GM19351 (cell line): ENCODE data around the gene CPXM2.

Experiments
- ATAC-seq: cut with Tn5 transposase; IDR thresholded peaks from one replicate; pipeline ENCODE4 v1.9.1; 2021; ENCODE audit warnings: mild to moderate bottlenecking, moderate library complexity; ENCODE audit not compliant: unreplicated experiment

The CPXM2 gene

DNA sequence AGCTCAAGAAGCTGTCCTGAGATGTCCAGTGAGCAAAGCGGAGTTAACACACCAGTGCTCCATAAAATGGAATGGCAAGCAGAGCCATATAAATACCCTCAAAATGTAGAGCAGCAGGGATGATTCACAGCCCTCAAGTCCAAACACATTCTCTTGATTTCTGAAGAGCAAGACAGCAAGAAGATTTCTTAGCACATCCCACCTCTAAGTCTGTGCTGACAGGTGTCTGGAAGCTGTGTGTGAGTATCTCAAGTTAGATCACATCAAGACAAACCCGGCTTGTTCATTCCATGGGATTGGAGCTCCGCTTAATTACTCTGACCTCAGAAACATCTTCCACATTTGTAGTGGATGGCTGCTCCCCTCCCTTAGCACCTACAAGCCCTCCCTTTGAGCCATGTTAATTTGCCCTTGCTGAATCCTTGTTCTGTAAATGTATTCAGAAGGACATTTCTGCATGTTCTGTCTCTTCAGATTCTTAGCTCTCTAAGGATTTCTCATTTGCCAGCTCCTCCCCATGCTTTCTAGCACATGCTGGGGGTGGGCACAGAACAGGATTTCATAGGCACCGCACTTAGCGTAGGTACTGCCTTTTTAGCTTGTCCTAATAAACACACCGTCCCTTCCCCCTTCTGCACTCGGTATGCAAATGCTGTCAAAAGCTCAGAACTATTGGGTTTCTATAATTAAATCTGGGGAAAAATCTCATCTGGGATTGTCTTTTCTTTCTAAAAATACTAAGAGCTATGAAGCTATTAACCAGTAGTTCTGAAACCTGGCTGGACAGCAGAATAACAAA is 112.7 kb downstream of the CPXM2 start:
- no peak for ATAC-seq

GRCh38 chr10:123777881-123778280 is 113.7 kb downstream of the CPXM2 start:
- ATAC-seq = no peak

DNA sequence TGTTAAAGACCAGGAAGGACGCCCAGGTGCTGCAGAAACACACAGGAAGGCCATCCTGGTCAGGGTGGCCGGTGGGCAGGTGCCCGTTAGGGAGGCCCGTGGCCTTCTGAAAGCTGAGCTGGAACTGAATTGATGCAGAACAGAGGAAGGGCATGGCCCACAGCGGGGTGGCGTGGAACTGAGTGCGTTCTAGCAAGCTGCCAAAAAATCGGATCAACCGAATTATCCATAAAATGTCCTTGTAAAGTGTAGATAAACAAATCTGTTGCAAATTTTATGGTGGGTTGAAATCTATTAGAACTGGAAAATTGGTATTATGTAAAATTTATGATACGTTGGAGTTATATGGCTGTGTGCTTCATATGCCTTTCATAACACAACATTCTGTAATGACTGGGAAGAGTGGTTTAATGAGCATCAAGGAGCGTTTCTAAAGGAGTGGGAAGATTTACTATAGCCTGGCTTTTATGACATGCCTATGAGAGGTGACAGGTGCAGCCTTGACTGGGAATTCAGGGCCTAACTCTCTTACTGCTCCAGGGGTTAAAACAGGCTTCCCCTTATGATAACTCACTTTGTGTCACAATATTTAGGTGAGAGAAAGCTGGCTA is 117.4 kb downstream of the CPXM2 start:
- no peak for ATAC-seq

GRCh38 chr10:123772645-123773508 is 118.7 kb downstream of the CPXM2 start:
- no peak for ATAC-seq

DNA sequence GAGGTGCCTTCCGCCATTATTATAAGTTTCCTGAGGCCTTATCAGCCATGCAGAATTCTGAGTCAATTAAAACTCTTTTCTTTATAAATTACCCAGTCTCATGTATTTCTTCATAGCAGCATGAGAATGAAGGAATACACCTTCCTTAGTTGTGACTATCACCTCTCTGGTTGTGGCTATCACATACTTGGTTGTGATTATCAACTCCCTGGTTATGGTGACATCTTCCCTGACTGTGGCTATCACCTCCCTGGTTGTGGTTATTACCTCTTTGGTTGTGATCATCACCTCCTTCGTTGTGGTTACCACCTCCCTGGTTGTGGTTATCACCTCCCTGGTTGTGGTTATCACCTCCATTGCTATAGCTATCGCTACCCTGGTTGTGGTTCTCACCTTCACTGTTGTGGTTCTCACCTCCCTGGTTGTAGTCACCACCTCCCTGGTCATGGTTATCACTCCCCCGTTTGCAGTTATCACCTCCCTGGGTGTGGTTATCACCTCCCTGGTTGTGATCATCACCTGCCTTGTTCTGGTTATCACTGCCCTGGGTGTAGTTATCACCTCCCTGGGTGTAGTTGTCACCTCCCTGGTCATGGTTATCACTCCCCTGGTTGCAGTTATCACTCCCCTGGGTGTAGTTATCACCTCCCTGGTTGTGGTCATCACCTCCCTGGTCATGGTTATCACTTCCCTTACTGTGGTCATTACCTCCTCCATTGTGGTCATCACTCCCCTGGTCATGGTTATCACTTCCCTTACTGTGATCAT is 119.5 kb downstream of the CPXM2 start:
- ATAC-seq = no peak

- no peak for ATAC-seq
Measured at GRCh38 chr10:123769647-123770046, 122.0 kb downstream of the CPXM2 start.

DNA sequence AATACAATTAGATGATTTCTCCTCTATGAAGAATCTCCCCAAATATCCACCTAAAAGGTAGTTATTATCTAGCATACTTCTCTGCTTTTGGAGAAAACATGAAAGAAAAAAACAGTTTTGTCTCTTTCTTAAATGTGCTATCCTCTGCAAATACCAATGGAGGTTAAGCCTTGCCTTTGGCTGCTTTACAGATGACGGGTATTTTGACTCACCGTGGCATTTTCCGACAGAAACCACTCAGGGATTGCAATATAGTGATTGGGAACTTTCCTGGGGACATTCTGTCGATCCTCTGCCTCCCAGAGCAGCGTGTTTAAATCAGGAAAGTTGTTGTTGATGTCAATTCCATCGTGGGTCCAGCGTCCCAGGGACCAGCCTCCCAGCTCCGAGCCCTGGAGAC is 124.8 kb downstream of the CPXM2 start:
- no peak for ATAC-seq

DNA sequence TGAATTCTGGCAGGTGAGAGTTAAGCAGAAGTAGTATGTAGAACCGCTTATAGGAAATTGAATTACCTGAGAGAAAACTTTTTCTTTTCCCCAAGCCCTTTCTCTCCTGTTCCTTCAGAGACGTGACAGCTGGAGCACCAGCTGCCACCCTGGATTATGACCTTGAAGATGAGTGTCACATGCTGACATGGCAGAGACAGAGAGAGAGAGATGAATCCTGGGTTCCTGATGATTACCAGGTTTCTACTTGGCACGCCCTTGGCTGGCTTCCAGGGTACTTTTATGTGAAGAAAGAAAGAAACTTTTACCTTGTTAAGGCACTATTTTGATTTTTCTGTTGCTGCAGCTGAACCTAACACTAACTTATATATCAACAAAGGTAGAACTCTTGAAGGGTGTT is 125.6 kb downstream of the CPXM2 start:
- no peak for ATAC-seq

GRCh38 chr10:123761666-123762230 is 129.9 kb downstream of the CPXM2 start:
- ATAC-seq = no peak

DNA sequence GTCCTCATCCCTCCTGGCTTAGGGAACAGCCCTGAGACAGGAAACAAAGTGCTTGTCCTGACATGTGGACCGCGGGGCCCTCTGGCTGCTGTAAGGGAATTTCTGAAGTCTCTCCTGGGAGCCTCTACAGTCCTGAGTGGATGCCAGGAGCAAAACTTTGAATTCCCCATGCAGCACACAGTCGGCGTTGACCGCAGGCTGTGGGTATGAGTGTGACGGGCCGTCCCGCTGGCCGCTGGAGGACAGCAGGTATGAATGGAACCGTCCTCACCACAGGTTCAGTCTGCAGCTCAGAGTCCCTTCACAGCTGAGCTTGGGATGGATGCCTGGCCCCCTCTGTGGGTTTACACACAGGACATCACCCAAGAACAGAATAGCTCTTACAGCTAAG is 130.6 kb downstream of the CPXM2 start:
- no peak for ATAC-seq

GRCh38 chr10:123760356-123761037 is 131.1 kb downstream of the CPXM2 start:
- ATAC-seq = no peak

GRCh38 chr10:123759501-123760031 is 132.0 kb downstream of the CPXM2 start:
- ATAC-seq = no peak

- ATAC-seq = no peak
Measured at GRCh38 chr10:123759041-123759440, 132.6 kb downstream of the CPXM2 start.

- no peak for ATAC-seq
Measured at GRCh38 chr10:123757853-123758252, 133.8 kb downstream of the CPXM2 start.

DNA sequence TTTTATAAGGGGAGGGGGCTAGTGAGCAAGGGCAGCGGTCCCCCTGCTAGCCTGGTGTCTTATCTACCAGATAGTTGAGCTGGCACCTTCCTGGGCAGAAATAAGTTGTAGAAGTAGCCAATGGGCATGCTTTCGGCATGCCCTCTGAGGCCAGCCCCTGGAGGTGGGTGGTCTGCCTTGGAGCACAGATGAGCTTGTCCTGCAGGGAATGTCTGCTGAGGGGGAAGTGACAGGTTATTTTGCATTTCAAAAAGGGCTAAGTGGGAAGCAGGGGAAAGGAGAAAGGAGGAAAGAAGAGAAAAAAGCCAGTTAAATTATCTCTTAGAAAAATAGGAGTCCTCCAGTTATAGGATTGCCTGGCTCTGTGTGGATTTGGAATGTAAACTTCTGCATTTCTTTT is 136.5 kb downstream of the CPXM2 start:
- no peak for ATAC-seq

DNA sequence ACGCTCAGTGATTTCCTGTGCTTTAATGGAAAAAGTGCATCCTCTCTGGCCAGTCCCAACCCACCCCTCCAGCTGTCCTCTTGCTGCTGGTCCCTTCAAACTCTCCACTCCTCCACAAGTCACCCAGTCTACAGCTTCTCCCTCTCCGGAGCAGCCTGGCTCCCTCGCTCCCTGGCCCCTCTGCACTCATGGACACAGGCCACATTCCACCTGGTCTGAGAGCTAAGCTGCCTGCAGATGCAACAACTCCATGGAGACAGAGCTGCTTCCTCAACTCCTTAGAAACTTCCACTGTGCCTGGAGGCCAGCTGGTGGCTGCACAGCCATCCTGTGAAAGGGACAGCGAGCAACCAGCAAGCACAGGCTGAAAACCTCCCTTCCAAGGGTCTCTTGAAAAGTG is 137.5 kb downstream of the CPXM2 start:
- no peak for ATAC-seq

DNA sequence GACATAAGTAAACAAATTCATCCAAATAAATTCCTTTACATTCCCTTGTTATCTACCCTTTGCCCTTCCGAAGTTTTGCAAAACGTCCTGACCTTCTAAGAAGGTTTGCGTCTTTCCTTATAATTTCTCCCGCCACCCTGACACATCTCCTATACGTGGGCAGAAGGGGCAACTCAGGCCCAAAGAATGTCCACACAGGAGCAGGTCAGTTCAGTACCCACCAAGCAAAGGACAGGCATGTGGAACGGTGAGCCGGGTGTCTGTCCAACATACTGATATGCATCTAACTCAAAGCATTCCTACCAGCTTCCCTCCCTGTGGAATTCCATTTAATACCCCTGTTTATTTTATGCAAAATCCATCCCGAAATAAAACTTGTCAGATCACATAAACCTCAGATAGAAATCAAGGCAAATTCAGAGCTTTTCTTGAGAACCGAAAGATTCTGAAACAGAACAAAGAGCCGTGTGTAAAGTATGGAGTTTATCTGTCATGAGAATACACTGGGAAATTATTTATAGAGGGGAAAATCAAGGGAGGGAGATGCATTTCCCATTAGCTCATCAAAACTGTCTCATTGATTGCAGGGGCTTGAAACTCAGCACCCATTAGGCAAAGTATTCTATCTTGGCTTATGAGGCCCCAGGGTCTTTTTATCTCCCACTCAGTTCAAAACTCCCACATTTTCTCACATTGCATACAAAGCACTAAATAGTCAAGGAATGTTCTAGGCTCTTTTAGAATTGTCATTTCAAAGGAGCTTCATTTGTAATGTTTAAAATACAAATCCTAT is 140.1 kb downstream of the CPXM2 start:
- ATAC-seq = no peak

GRCh38 chr10:123750901-123751300 is 140.7 kb downstream of the CPXM2 start:
- no peak for ATAC-seq

DNA sequence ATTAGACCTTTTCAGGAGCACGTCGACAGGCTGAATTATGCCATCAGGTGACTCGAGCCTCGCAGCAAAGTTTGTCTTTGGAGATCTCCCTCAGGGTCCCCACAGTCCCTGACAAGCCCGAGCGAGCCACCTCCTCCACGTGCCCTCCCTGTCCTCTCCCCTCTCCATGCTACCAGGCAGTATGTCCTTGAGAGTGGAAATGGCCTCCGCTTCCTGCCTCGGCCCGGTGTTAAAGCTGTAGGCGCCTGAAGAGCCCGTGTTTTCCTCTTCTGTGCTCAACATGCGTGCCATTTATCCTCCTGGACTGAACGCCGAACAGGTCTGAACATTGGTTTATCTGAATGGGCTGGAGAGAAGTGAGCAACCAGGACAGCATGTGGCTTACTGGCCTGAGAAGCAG is 142.9 kb downstream of the CPXM2 start:
- ATAC-seq = no peak
